ENCODE data around the gene FLT4.

The FLT4 gene

DNA sequence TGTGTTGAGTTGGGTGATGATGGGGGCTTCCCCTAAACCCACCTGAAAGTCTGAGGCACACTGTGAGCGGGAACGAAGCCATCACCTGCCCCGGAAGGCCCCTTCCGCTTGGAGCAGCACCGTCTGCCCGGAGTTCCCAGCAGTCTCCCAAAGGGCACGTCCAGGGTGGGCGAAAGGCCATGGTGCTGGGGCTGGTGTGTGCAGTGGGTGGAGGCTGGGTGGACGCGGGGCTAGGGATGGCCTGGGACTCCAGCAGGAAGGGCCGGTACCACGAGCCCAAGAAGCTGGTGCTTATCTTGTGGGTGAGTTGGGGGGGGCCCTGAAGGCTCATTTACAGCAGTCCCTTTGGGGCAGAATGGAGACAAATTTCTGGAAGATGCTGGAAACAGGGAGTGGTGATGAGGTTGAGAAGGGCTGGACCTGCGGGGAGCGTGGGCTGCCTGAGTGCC, 4.6 kb downstream of the FLT4 start:
- H3K4me2 ChIP-seq (ENCODE audit: low read depth, low read length, poor library complexity, severe bottlenecking): no peak overlapping the region
- H4K20me1 ChIP-seq (ENCODE audit: low read depth, low read length): no peaks in the 10 kb centered on the region

GRCh38 chr5:180644129-180644824, 5.1 kb downstream of the FLT4 start:
- no peaks in the 10 kb centered on the region for H3K27me3 ChIP-seq (ENCODE audit: low read length)
- no peak overlapping the region for H2AFZ ChIP-seq (ENCODE audit: low read depth, low read length, severe bottlenecking)
- H3K36me3 ChIP-seq (ENCODE audit: low read length): no peaks in the 10 kb centered on the region
- H3K27ac ChIP-seq (ENCODE audit: low read depth, low read length): no peak overlapping the region
- H4K20me1 ChIP-seq (ENCODE audit: low read depth, low read length): no peaks in the 10 kb centered on the region
- H3K9me3 ChIP-seq (ENCODE audit: insufficient read depth, low read length): no peaks in the 10 kb centered on the region
- no peak overlapping the region for H3K4me2 ChIP-seq (ENCODE audit: low read depth, low read length, poor library complexity, severe bottlenecking)
- no peaks in the 10 kb centered on the region for H3K9me2 ChIP-seq (replicated peaks; ENCODE audit: insufficient read depth, low read length)
- TF ChIP-seq, protein P1, sequence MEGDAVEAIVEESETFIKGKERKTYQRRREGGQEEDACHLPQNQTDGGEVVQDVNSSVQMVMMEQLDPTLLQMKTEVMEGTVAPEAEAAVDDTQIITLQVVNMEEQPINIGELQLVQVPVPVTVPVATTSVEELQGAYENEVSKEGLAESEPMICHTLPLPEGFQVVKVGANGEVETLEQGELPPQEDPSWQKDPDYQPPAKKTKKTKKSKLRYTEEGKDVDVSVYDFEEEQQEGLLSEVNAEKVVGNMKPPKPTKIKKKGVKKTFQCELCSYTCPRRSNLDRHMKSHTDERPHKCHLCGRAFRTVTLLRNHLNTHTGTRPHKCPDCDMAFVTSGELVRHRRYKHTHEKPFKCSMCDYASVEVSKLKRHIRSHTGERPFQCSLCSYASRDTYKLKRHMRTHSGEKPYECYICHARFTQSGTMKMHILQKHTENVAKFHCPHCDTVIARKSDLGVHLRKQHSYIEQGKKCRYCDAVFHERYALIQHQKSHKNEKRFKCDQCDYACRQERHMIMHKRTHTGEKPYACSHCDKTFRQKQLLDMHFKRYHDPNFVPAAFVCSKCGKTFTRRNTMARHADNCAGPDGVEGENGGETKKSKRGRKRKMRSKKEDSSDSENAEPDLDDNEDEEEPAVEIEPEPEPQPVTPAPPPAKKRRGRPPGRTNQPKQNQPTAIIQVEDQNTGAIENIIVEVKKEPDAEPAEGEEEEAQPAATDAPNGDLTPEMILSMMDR (IDR thresholded peaks at IDR 0.05; ENCODE audit: insufficient read depth, low read length, poor library complexity, severe bottlenecking): no peak
- no peak for TF ChIP-seq EZH2phosphoT487 (conservative IDR thresholded peaks at IDR 0.05; ENCODE audit: low read length)
- no peaks in the 10 kb centered on the region for H3K79me2 ChIP-seq (ENCODE audit: insufficient read depth, low read length)
- H3K4me3 ChIP-seq (ENCODE audit: insufficient read depth, low read length, poor library complexity, severe bottlenecking): no peak overlapping the region
- no peaks in the 10 kb centered on the region for H3F3A ChIP-seq (ENCODE audit: insufficient read depth)
- no peak overlapping the region for H3K9ac ChIP-seq (ENCODE audit: low read length)

More for the DNA sequence above, 4.6 kb downstream of the FLT4 start:
- H3F3A ChIP-seq (ENCODE audit: insufficient read depth): no peaks in the 10 kb centered on the region
- H3K9ac ChIP-seq (ENCODE audit: low read length): no peak overlapping the region
- no peak for TF ChIP-seq EZH2phosphoT487 (conservative IDR thresholded peaks at IDR 0.05; ENCODE audit: low read length)
- TF ChIP-seq, protein P1 (IDR thresholded peaks at IDR 0.05; ENCODE audit: insufficient read depth, low read length, poor library complexity, severe bottlenecking): no peak
- H3K27me3 ChIP-seq (ENCODE audit: low read length): no peaks in the 10 kb centered on the region
- no peaks in the 10 kb centered on the region for H3K9me3 ChIP-seq (ENCODE audit: insufficient read depth, low read length)
- H3K79me2 ChIP-seq (ENCODE audit: insufficient read depth, low read length): no peaks in the 10 kb centered on the region
- no peaks in the 10 kb centered on the region for H3K9me2 ChIP-seq (replicated peaks; ENCODE audit: insufficient read depth, low read length)
- H3K27ac ChIP-seq (ENCODE audit: low read depth, low read length): no peak overlapping the region
- no peak overlapping the region for H2AFZ ChIP-seq (ENCODE audit: low read depth, low read length, severe bottlenecking)
- no peak overlapping the region for H3K4me3 ChIP-seq (ENCODE audit: insufficient read depth, low read length, poor library complexity, severe bottlenecking)
- H3K36me3 ChIP-seq (ENCODE audit: low read length): no peaks in the 10 kb centered on the region

DNA sequence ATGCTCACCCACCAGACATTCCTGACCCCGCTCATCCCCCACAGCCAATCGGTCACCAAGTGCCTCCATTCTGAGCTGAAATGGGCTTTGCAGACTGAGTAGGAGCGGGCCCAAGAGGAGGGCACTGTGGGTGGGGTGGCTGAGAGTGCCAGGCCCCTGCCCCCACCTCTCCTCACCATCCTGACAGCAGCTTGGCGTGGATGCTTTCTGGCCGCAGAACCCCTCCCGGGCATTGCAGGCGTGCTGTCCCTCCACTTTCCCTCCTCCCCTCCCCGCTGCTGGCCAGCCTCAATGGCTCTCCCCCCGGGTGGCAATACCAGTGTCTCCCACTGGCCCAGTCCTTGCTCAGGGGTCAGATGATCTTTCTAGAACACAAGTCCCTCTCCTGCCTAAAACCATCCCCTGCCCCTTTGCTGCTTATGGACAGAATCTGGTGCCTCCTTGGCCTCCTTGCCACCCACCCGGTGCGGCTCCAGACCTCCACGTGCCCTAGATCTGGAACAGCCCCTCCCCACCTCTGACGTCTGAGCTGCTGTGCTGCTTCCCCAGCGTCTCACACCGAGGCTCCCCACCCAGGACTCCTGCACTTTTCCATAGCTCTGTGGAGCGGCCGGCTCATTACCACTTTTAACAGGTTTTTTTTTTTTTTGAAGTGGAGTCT, 6.1 kb downstream of the FLT4 start:
- Histone ChIP-seq H3F3A (ENCODE audit: insufficient read depth) (no peaks in the 10 kb centered on the region), H4K20me1 (ENCODE audit: low read depth, low read length) (no peaks in the 10 kb centered on the region), H3K9me2 (replicated peaks; ENCODE audit: insufficient read depth, low read length) (no peaks in the 10 kb centered on the region), H3K9me3 (ENCODE audit: insufficient read depth, low read length) (no peaks in the 10 kb centered on the region), H2AFZ (ENCODE audit: low read depth, low read length, severe bottlenecking) (no peak overlapping the region), H3K27ac (ENCODE audit: low read depth, low read length) (no peak overlapping the region), H3K9ac (ENCODE audit: low read length) (no peak overlapping the region), H3K36me3 (ENCODE audit: low read length) (no peaks in the 10 kb centered on the region), H3K4me3 (ENCODE audit: insufficient read depth, low read length, poor library complexity, severe bottlenecking) (no peak overlapping the region), H3K27me3 (ENCODE audit: low read length) (no peaks in the 10 kb centered on the region), H3K4me2 (ENCODE audit: low read depth, low read length, poor library complexity, severe bottlenecking) (no peak overlapping the region), H3K79me2 (ENCODE audit: insufficient read depth, low read length) (no peaks in the 10 kb centered on the region)
- TF ChIP-seq, protein P1 (IDR thresholded peaks at IDR 0.05; ENCODE audit: insufficient read depth, low read length, poor library complexity, severe bottlenecking): no peak
- TF ChIP-seq EZH2phosphoT487 (conservative IDR thresholded peaks at IDR 0.05; ENCODE audit: low read length): no peak
